CD4-positive, CD25-positive, alpha-beta regulatory T cell (primary cell): Measurements from ENCODE around the gene NEK9. TPM values are rescaled to one million over a fixed set of nuclear protein-coding genes. Genes with fewer than 3 reads are reported as not detected.

ENCODE experiments used
- ATAC-seq, 2 donors: fragments of 150-1000 bp; cut with Tn5 transposase; one replicate each; pipeline ENCODE4 v1.10.0; 2021; ENCODE audit warnings: low read depth in 2 of 2, moderate number of reproducible peaks in 2 of 2, moderate library complexity in 1 of 2
- DNase-seq, 3 donors: peaks; one replicate each; pipeline versions ENCODE4 v3.0.0 to v3.0.0-alpha.2; 2012 to 2022; ENCODE audit warnings: mixed read lengths in 1 of 3
- H3K27ac ChIP-seq: one replicate; pipeline ENCODE4 v1.7.0; 2013; ENCODE audit warnings: mild to moderate bottlenecking, low read length; ENCODE audit not compliant: insufficient read depth, poor library complexity, severe bottlenecking
- H3K27me3 ChIP-seq: one replicate; pipeline ENCODE4 v1.7.0; 2013; ENCODE audit warnings: low read length; ENCODE audit not compliant: control insufficient read depth, insufficient read depth
- H3K36me3 ChIP-seq: one replicate; pipeline ENCODE4 v1.7.0; 2013; ENCODE audit warnings: mild to moderate bottlenecking, low read length, moderate library complexity; ENCODE audit not compliant: control insufficient read depth, insufficient read depth
- H3K4me1 ChIP-seq: 2 replicates; pipeline ENCODE4 v1.7.0; 2013; ENCODE audit warnings: mild to moderate bottlenecking, low read length; ENCODE audit not compliant: insufficient read depth, control insufficient read depth, poor library complexity, severe bottlenecking
- H3K4me3 ChIP-seq: one replicate; pipeline ENCODE4 v1.7.0; 2013; ENCODE audit warnings: low read depth, mild to moderate bottlenecking, low read length, moderate library complexity
- H3K9me3 ChIP-seq, 2 experiments: 1 replicate in 1 of 2; 2 replicates in 1 of 2; pipeline ENCODE4 v1.7.0; 2013; ENCODE audit warnings: low read length in 2 of 2, mild to moderate bottlenecking in 1 of 2, moderate library complexity in 1 of 2; ENCODE audit not compliant: control insufficient read depth in 2 of 2
- H3K27ac Mint-ChIP-seq, 3 donors: one replicate each; pipeline ENCODE4 v1.8.0; 2020 to 2022; ENCODE audit warnings: mild to moderate bottlenecking in 3 of 3, mixed read lengths in 3 of 3, moderate library complexity in 2 of 3
- H3K27me3 Mint-ChIP-seq: one replicate; pipeline ENCODE4 v1.8.0; 2022; ENCODE audit warnings: mild to moderate bottlenecking, mixed read lengths
- H3K36me3 Mint-ChIP-seq: one replicate; pipeline ENCODE4 v1.8.0; 2020; ENCODE audit warnings: mixed read lengths
- H3K4me1 Mint-ChIP-seq, 4 donors: one replicate each; pipeline ENCODE4 v1.8.0; 2020 to 2022; ENCODE audit warnings: mixed read lengths in 4 of 4, mild to moderate bottlenecking in 1 of 4
- H3K4me3 Mint-ChIP-seq, 4 donors: one replicate each; pipeline ENCODE4 v1.8.0; 2020 to 2022; ENCODE audit warnings: mild to moderate bottlenecking in 4 of 4, mixed read lengths in 4 of 4, moderate library complexity in 3 of 4
- H3K9me3 Mint-ChIP-seq, 7 donors: one replicate each; pipeline ENCODE4 v1.8.0; 2020 to 2022; ENCODE audit warnings: mixed read lengths in 7 of 7, mild to moderate bottlenecking in 3 of 7, moderate library complexity in 2 of 7
- polyA plus RNA-seq, 4 donors: library from polyadenylated mRNA; unstranded; fragments of 300-500 nt; fragmentation: Illumina TruSeq; gene quantifications; one replicate each; pipeline ENCODE4 v1.2.3, GENCODE V29; 2021
- total RNA-seq: library from RNA; stranded (reverse); gene quantifications from one replicate; pipeline ENCODE4 v1.2.3, GENCODE V29; 2022

The NEK9 gene
- total RNA-seq (58.4 TPM), polyA plus RNA-seq (10 to 100 TPM; 10.8 to 14.4 (median 12.6) TPM)

DNA sequence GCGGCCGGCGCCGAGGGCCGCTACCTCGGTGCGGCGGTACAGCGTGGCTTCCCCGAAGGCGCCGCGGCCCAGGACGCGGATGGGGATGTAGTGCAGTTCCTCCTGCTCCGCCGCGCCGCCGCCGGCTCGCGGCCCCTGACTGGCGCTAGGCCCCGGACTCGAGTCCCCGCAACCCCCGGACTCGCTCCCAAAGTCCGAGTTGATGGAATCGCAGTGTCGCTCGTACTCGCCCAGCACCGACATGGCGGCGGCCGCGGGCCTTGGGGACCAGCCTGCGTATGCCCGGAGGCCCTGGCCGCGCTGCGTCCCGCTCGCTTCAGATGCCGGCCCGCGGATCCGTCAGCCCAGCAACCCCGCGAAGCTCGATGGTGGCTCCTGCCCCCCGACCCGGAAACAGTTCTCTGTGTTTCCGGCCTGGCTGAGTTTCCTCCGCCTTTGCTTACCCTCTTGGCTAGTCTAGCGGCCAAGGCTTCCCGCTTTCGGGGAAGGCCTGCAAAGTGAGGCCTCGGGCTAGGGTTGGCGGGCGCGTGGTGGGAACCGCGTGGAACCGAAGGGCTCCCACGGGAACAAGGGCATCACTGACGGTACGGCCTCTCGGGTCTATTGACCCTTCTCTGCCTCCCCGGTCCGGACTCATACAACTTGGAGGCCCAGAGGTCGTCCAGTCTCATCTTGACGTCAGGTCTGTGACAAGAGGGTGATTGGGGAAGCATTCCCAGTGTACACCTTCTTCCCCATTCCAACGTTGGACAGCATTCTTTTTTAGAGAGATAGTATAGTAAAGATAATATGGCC lies at the start of gene NEK9:
TSS of gene NEK9 (minus strand) at position 370 of the 795 bp plus-strand sequence. CDS start at position 243, 127 bp downstream.
- Histone ChIP-seq H3K4me1 (peaks cover 32% of the 10 kb centered on the region), H3K36me3 (no peaks in the 10 kb centered on the region), H3K4me3 (peak within 1 kb of the TSS; percentile 90), H3K9me3 (no peaks in the 10 kb centered on the region), H3K27ac (peak within 1 kb of the TSS; percentile 95), H3K27me3 (no peaks in the 10 kb centered on the region)
- Mint-ChIP-seq H3K27me3 (no peaks in the 10 kb centered on the region), H3K9me3 (no peaks in the 10 kb centered on the region), H3K36me3 (peaks cover 3% of the 10 kb centered on the region), H3K4me1 (peaks cover 25 to 45% (median 35%) of the 10 kb centered on the region in 4 donors), H3K4me3 (peak within 1 kb of the TSS; percentile 91 to 99 (median 96)), H3K27ac (peak within 1 kb of the TSS; percentile 98)
- ATAC-seq (peak; percentile 89 to 92), DNase-seq (peak; percentile 78 to 94 (median 87))

GRCh38 chr14:75176142-75176820 lies 49.4 kb upstream of the NEK9 start, which contains the start of gene TMED10:
Gene TMED10, minus strand, starts transcription at chr14:75176612. Its CDS starts 33 bp downstream, at chr14:75176579.
- H3K27ac Mint-ChIP-seq, result peak within 1 kb of the TSS; percentile 97 to 99 (median 98)
- H3K27me3 Mint-ChIP-seq, result peaks cover 7% of the 10 kb centered on the region
- Histone ChIP-seq H3K36me3 (no peaks in the 10 kb centered on the region), H3K27me3 (no peaks in the 10 kb centered on the region), H3K27ac (peak within 1 kb of the TSS; percentile 99), H3K4me3 (peak within 1 kb of the TSS; percentile 97), H3K9me3 (no peaks in the 10 kb centered on the region), H3K4me1 (peaks cover 33% of the 10 kb centered on the region)
- peak within 1 kb of the TSS; percentile 86 to 97 (median 91) for H3K4me3 Mint-ChIP-seq
- DNase-seq (peak; percentile 87 to 96 (median 96)), ATAC-seq (peak; percentile 80 to 81)
- peaks cover 4% of the 10 kb centered on the region for H3K36me3 Mint-ChIP-seq
- H3K4me1 Mint-ChIP-seq, result peaks cover 18 to 50% (median 37%) of the 10 kb centered on the region in 4 donors
- H3K9me3 Mint-ChIP-seq, result no peaks in the 10 kb centered on the region

DNA sequence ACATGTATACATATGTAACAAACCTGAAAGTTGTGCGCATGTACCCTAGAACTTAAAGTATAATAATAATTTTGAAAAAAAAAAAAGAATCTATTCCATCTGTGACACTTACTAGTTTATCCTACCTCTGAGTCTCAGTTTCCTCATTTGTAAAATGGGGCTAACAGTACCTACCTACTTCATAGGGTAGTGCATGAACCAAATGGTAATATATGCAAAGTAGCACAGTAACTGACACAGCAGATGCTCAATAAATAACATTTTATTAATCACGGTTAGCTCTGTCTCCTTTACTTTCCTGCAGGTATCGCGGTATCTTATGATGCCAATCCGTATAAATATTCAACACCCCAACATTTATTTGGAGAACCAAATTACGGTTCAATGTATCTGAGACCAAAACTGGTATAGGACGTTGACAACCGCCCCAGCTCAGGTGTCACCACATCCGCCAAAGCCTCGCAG lies 48.9 kb upstream of the NEK9 start:
- peaks cover 7% of the 10 kb centered on the region for H3K27me3 Mint-ChIP-seq

GRCh38 chr14:75174066-75174465 lies 47.2 kb upstream of the NEK9 start:
- H3K4me1 ChIP-seq, result peaks cover 33% of the 10 kb centered on the region
- H3K4me1 Mint-ChIP-seq, result peaks cover 18 to 68% (median 52%) of the 10 kb centered on the region in 4 donors
- peak overlapping the region; percentile 99 for H3K27ac ChIP-seq
- H3K27me3 ChIP-seq, result no peaks in the 10 kb centered on the region
- ATAC-seq, result no peak
- no peak for DNase-seq
- peak overlapping the region; percentile 65 to 89 (median 76) for H3K4me3 Mint-ChIP-seq
- H3K36me3 ChIP-seq, result no peaks in the 10 kb centered on the region
- peak overlapping the region; percentile 20 to 99 (median 98) for H3K27ac Mint-ChIP-seq
- no peaks in the 10 kb centered on the region for H3K9me3 Mint-ChIP-seq
- H3K36me3 Mint-ChIP-seq, result peaks cover 10% of the 10 kb centered on the region
- H3K27me3 Mint-ChIP-seq, result peaks cover 7% of the 10 kb centered on the region
- H3K4me3 ChIP-seq, result peak overlapping the region; percentile 0
- no peaks in the 10 kb centered on the region for H3K9me3 ChIP-seq

More for the DNA sequence above, 48.9 kb upstream of the NEK9 start:
- Histone ChIP-seq H3K9me3 (no peaks in the 10 kb centered on the region), H3K27me3 (no peaks in the 10 kb centered on the region), H3K27ac (peak overlapping the region; percentile 99), H3K4me1 (peaks cover 33% of the 10 kb centered on the region), H3K4me3 (peak overlapping the region; percentile 97), H3K36me3 (no peaks in the 10 kb centered on the region)
- H3K4me3 Mint-ChIP-seq, result peak overlapping the region; percentile 86 to 97 (median 91)
- peaks cover 7% of the 10 kb centered on the region for H3K36me3 Mint-ChIP-seq
- no peaks in the 10 kb centered on the region for H3K9me3 Mint-ChIP-seq
- DNase-seq (no peak), ATAC-seq (no peak)
- peak overlapping the region; percentile 97 to 99 (median 98) for H3K27ac Mint-ChIP-seq
- H3K4me1 Mint-ChIP-seq, result peaks cover 18 to 55% (median 40%) of the 10 kb centered on the region in 4 donors

DNA sequence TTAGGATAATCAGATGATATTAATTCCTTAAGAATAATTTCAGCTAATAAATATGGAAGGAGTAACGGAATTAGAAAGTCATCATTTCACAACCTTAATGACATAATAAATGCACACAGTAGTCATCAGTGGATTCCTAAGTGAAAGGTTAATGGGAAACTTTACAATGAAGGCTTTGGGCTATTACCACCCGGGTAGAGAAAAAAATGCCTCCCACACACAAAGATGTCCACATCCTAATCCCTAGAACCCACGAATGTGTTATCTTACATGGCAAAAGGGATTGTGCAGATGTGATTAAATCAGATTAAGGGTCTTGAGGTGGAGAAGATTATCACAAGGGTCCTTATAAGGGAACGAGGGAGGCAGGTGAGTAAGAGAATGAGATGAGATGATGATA lies 43.9 kb upstream of the NEK9 start:
- Mint-ChIP-seq H3K4me1 (peaks cover 17 to 89% (median 59%) of the 10 kb centered on the region in 4 donors), H3K27ac (peak overlapping the region in 1 of 3 donors; percentile 14), H3K9me3 (no peaks in the 10 kb centered on the region), H3K36me3 (peaks cover 21% of the 10 kb centered on the region), H3K27me3 (no peaks in the 10 kb centered on the region), H3K4me3 (peak overlapping the region in 2 of 4 donors; percentile 14 to 55)
- DNase-seq (no peak), ATAC-seq (no peak)
- no peaks in the 10 kb centered on the region for H3K36me3 ChIP-seq
- peaks cover 34% of the 10 kb centered on the region for H3K4me1 ChIP-seq
- H3K27ac ChIP-seq, result no peak overlapping the region
- no peaks in the 10 kb centered on the region for H3K9me3 ChIP-seq
- no peaks in the 10 kb centered on the region for H3K27me3 ChIP-seq
- H3K4me3 ChIP-seq, result no peak overlapping the region

DNA sequence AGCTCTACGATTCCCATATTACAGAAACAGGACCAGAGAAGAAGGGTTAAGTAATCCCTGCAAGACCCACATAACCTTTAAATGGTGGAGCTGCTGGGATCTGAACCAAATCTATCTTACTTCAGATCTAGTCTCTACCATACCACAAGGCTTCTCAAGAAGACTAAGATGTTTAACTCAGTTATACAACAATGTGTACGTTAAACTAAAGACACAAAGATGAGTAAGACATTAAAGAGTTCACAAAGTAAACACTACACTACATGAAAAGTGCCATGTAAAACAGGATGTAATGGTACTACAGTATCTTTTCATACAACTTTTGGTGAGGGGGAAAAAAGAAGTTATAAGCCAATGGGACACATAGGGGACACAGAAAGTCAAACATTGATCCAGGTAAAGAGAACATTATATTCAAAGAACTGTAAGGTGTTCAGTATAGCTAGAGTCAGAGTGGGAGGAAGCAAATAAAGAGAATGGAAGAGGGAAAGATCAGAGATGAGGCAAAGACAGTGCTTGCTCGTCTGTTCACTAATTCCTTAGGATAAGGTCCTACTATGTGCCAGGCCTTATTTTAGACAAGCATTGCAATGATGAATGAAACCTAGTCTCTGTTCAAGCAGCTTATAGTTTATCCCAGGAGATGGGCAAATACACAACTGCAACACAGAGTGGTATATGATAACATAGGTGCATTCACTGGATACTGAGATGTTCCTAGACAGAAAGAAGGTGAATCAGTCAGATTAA lies 41.9 kb upstream of the NEK9 start:
- H3K4me1 ChIP-seq, result peaks cover 14% of the 10 kb centered on the region
- no peaks in the 10 kb centered on the region for H3K27me3 ChIP-seq
- H3K27me3 Mint-ChIP-seq, result no peaks in the 10 kb centered on the region
- H3K9me3 ChIP-seq, result no peaks in the 10 kb centered on the region
- H3K36me3 ChIP-seq, result no peaks in the 10 kb centered on the region
- H3K4me1 Mint-ChIP-seq, result peaks cover 10 to 80% (median 53%) of the 10 kb centered on the region in 4 donors
- no peak overlapping the region for H3K4me3 ChIP-seq
- DNase-seq (no peak), ATAC-seq (no peak)
- peak overlapping the region in 1 of 3 donors; percentile 12 for H3K27ac Mint-ChIP-seq
- no peaks in the 10 kb centered on the region for H3K9me3 Mint-ChIP-seq
- peaks cover 17% of the 10 kb centered on the region for H3K36me3 Mint-ChIP-seq
- no peak overlapping the region for H3K27ac ChIP-seq
- H3K4me3 Mint-ChIP-seq, result peak overlapping the region in 1 of 4 donors; percentile 33

DNA sequence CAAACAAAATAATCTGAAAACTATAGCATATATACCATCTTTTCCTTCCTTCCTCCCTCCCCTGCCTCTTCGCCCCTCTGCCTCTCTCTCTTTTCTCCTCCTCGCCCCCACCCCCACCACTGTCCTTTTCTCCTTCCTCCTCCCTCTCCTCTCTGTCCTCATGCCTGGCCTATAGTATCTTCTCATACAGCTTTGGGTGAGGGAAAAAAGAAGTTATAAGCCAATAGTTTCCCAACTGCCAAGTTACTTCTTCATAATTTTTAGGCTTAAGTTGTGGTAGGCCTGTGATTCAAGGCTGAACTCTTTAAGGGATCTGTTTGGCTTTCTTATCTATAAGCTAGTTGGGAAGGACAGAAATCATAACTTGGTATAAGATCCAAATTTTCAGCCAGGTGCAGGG lies 40.5 kb upstream of the NEK9 start:
- H3K27ac ChIP-seq, result no peak overlapping the region
- H3K36me3 ChIP-seq, result no peaks in the 10 kb centered on the region
- peaks cover 10 to 73% (median 51%) of the 10 kb centered on the region in 4 donors for H3K4me1 Mint-ChIP-seq
- peak overlapping the region in 1 of 3 donors; percentile 20 for H3K27ac Mint-ChIP-seq
- ATAC-seq (no peak), DNase-seq (no peak)
- no peaks in the 10 kb centered on the region for H3K27me3 ChIP-seq
- H3K36me3 Mint-ChIP-seq, result peaks cover 17% of the 10 kb centered on the region
- H3K4me3 ChIP-seq, result no peak overlapping the region
- H3K9me3 ChIP-seq, result no peaks in the 10 kb centered on the region
- peaks cover 6% of the 10 kb centered on the region for H3K4me1 ChIP-seq
- H3K27me3 Mint-ChIP-seq, result no peaks in the 10 kb centered on the region
- H3K4me3 Mint-ChIP-seq, result no peak overlapping the region
- H3K9me3 Mint-ChIP-seq, result no peaks in the 10 kb centered on the region
